GM19023 (cell line): ENCODE results near the gene RSBN1.
"Not testable (repeated sequence)": the region's sequence is repeated elsewhere in the genome, so short reads cannot be mapped to it uniquely, and the experiment has no call there.

ENCODE experiments used
- ATAC-seq: cut with Tn5 transposase; IDR thresholded peaks from one replicate; pipeline ENCODE4 v1.9.1; 2021; ENCODE audit warnings: mild to moderate bottlenecking, moderate library complexity; ENCODE audit not compliant: unreplicated experiment

Gene RSBN1

GRCh38 chr1:113783254-113784103 is 28.8 kb downstream of the RSBN1 start:
- peak; percentile 69 for ATAC-seq

GRCh38 chr1:113782406-113782805 is 29.9 kb downstream of the RSBN1 start:
- no peak for ATAC-seq

- ATAC-seq: no peak
These were observed 31.7 kb downstream of the RSBN1 start for GRCh38 chr1:113780374-113781146.

- no peak for ATAC-seq
These were observed 32.7 kb downstream of the RSBN1 start for GRCh38 chr1:113779542-113779941.

GRCh38 chr1:113777561-113777960 is 34.7 kb downstream of the RSBN1 start:
- no peak for ATAC-seq

GRCh38 chr1:113770031-113770430 is 42.2 kb downstream of the RSBN1 start:
- no peak for ATAC-seq

GRCh38 chr1:113769601-113769970 is 42.7 kb downstream of the RSBN1 start:
- no peak for ATAC-seq

GRCh38 chr1:113768916-113769600 is 43.2 kb downstream of the RSBN1 start:
- no peak for ATAC-seq

- no peak for ATAC-seq
These were observed 46.7 kb downstream of the RSBN1 start for GRCh38 chr1:113765306-113766230.

- ATAC-seq: no peak
These were observed 48.6 kb downstream of the RSBN1 start for GRCh38 chr1:113763661-113764060.

GRCh38 chr1:113761937-113762336 is 50.3 kb downstream of the RSBN1 start:
- ATAC-seq: no peak

GRCh38 chr1:113760102-113761080 is 51.9 kb downstream of the RSBN1 start:
- ATAC-seq: no peak

GRCh38 chr1:113759333-113760101 is 52.8 kb downstream of the RSBN1 start, which contains the start of gene PHTF1:
Gene PHTF1, minus strand, starts transcription at chr1:113759486. Its CDS starts 783 bp downstream, at chr1:113758703.
- ATAC-seq: peak; percentile 91

- ATAC-seq: peak; percentile 65
These were observed 53.5 kb downstream of the RSBN1 start for GRCh38 chr1:113758631-113759332.

- ATAC-seq: no peak
These were observed 55.8 kb downstream of the RSBN1 start for GRCh38 chr1:113756461-113756860.

GRCh38 chr1:113753333-113753732 is 58.9 kb downstream of the RSBN1 start:
- not testable (repeated sequence) for ATAC-seq

- no peak for ATAC-seq
These were observed 60.8 kb downstream of the RSBN1 start for GRCh38 chr1:113751516-113751915.

- no peak for ATAC-seq
These were observed 61.2 kb downstream of the RSBN1 start for GRCh38 chr1:113751114-113751513.
